Naive thymus-derived CD4-positive, alpha-beta T cell (primary cell): Measurements from ENCODE around the gene EVA1A. TPM values are rescaled to one million over a fixed set of nuclear protein-coding genes. Genes with fewer than 3 reads are reported as not detected.

Source experiments
- ATAC-seq: fragments of 150-1000 bp; cut with Tn5 transposase; 2 replicates; pipeline ENCODE4 v1.10.0; 2021; ENCODE audit warnings: mild to moderate bottlenecking, moderate library complexity
- CTCF ChIA-PET: fragments of 350-600 bp; sonication (Branson Sonifier 250); formaldehyde crosslinking; loops from one replicate; lab custom pipeline; 2021; ENCODE audit warnings: antibody characterized with exemption; lab: Charles Lee
- POLR2A ChIA-PET: fragments of 350-600 bp; sonication (Branson Sonifier 250); formaldehyde crosslinking; loops from one replicate; lab custom pipeline; 2021; ENCODE audit warnings: antibody characterized with exemption, inconsistent platforms; lab: Charles Lee
- DNase-seq, 9 donors: peaks; one replicate each; pipeline versions ENCODE4 v3.0.0 to v3.0.0-alpha.2; 2020 to 2022; ENCODE audit warnings: mixed read lengths in 1 of 9
- H3K27ac ChIP-seq: one replicate; pipeline ENCODE4 v1.7.0; 2013; ENCODE audit warnings: mild to moderate bottlenecking, low read depth, low read length, moderate library complexity
- H3K27me3 ChIP-seq, 2 donors: one replicate each; pipeline ENCODE4 v1.7.0; 2013; ENCODE audit warnings: low read length in 2 of 2, mild to moderate bottlenecking in 2 of 2, moderate library complexity in 2 of 2; ENCODE audit not compliant: control insufficient read depth in 2 of 2, insufficient read depth in 2 of 2
- H3K36me3 ChIP-seq, 3 experiments: 1 replicate in 2 of 3; 2 replicates in 1 of 3; pipeline ENCODE4 v1.7.0; 2013; ENCODE audit warnings: low read length in 3 of 3, mild to moderate bottlenecking in 3 of 3, moderate library complexity in 1 of 3; ENCODE audit not compliant: insufficient read depth in 3 of 3, control insufficient read depth in 2 of 3
- H3K4me1 ChIP-seq, 2 donors: one replicate each; pipeline ENCODE4 v1.7.0; 2013; ENCODE audit warnings: low read length in 2 of 2, mild to moderate bottlenecking in 2 of 2, moderate library complexity in 1 of 2; ENCODE audit not compliant: control insufficient read depth in 2 of 2, insufficient read depth in 2 of 2
- H3K4me3 ChIP-seq: 2 replicates; pipeline ENCODE4 v1.7.0; 2013; ENCODE audit warnings: mild to moderate bottlenecking, low read length
- H3K9me3 ChIP-seq, 3 experiments: 1 replicate in 2 of 3; 2 replicates in 1 of 3; pipeline ENCODE4 v1.7.0; 2013; ENCODE audit warnings: low read length in 3 of 3; ENCODE audit not compliant: control insufficient read depth in 2 of 3
- H3K27ac Mint-ChIP-seq, 9 donors: one replicate each; pipeline ENCODE4 v1.8.0; 2020 to 2022; ENCODE audit warnings: mixed read lengths in 9 of 9, mild to moderate bottlenecking in 8 of 9, moderate library complexity in 5 of 9, inconsistent platforms in 2 of 9
- H3K27me3 Mint-ChIP-seq, 5 donors: one replicate each; pipeline ENCODE4 v1.8.0; 2021 to 2022; ENCODE audit warnings: mixed read lengths in 5 of 5, mild to moderate bottlenecking in 1 of 5
- H3K36me3 Mint-ChIP-seq, 5 donors: one replicate each; pipeline ENCODE4 v1.8.0; 2020 to 2022; ENCODE audit warnings: mixed read lengths in 5 of 5, mild to moderate bottlenecking in 3 of 5, inconsistent platforms in 1 of 5
- H3K4me1 Mint-ChIP-seq, 7 donors: one replicate each; pipeline ENCODE4 v1.8.0; 2020 to 2022; ENCODE audit warnings: mixed read lengths in 7 of 7, mild to moderate bottlenecking in 3 of 7, inconsistent platforms in 1 of 7
- H3K4me3 Mint-ChIP-seq, 10 donors: one replicate each; pipeline ENCODE4 v1.8.0; 2020 to 2022; ENCODE audit warnings: mild to moderate bottlenecking in 10 of 10, mixed read lengths in 10 of 10, moderate library complexity in 6 of 10, inconsistent platforms in 2 of 10
- H3K9me3 Mint-ChIP-seq, 11 donors: one replicate each; pipeline ENCODE4 v1.8.0; 2020 to 2022; ENCODE audit warnings: mixed read lengths in 11 of 11, mild to moderate bottlenecking in 4 of 11, inconsistent platforms in 1 of 11, moderate library complexity in 1 of 11
- intact Hi-C, 2 donors: fragments of 100-400 bp; cut with micrococcal nuclease; formaldehyde crosslinking; loops; one replicate each; pipeline ENCODE4 v1.15.1; 2023
- polyA plus RNA-seq, 2 donors: library from polyadenylated mRNA; unstranded; fragments of 300-500 nt; fragmentation: Illumina TruSeq; gene quantifications; one replicate each; pipeline ENCODE4 v1.2.3, GENCODE V29; 2021
- total RNA-seq, 6 experiments: library from RNA in 5 of 6; stranded (reverse) in 5 of 6; gene quantifications; 1 replicate in 5 of 6; 2 replicates in 1 of 6; pipeline ENCODE4 v1.2.3 and lab custom pipeline; 2021 to 2026

EVA1A gene
- total and polyA plus RNA-seq, 7 experiments from 2014 or later: 0.52 to 0.62 (median 0.53) TPM; not detected in 4

DNA sequence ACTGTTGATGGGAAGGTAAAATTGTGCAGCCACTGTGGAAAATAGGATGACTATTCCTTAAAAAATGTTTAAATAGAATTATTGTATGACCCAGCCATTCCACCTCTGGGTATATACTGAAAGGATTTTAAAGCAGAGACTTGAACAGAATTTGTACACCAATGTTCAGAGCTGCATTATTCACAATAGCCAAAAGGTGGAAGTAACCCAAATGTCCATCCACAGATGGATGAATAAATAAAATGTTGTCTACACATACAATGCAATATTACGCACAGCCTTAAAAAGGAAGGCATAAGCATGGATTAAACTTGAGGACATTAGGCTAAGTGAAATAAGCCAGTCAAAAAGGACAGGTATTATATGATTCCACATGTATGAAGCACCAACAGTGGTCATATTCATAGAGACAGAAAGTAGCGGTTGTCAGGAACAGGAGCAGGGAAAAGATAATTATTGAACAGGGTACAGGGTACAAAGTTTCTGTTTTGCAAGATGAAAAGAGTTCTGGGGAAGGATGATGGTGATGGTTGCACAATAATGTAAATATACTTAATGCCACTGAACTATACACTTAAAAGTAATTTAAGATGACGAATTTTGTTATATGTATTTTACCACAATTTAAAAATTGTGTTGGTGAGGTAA lies 39.4 kb downstream of the EVA1A start:
- Mint-ChIP-seq H3K36me3 (no peaks in the 10 kb centered on the region), H3K27me3 (peaks cover 5 to 18% (median 9%) of the 10 kb centered on the region in 5 donors), H3K27ac (no peak overlapping the region), H3K9me3 (peaks cover 0 to under 1% (median 0%) of the 10 kb centered on the region in 11 donors), H3K4me3 (no peak overlapping the region), H3K4me1 (peaks cover 0 to 3% (median 0%) of the 10 kb centered on the region in 7 donors)
- ChIA-PET CTCF (no interaction called here), POLR2A (no interaction called here)
- Histone ChIP-seq H3K4me1 (no peaks in the 10 kb centered on the region), H3K4me3 (no peak overlapping the region), H3K9me3 (no peaks in the 10 kb centered on the region), H3K27ac (no peak overlapping the region), H3K36me3 (no peaks in the 10 kb centered on the region), H3K27me3 (no peaks in the 10 kb centered on the region)
- ATAC-seq: no peak
- DNase-seq: no peak
- intact Hi-C loops: no loop called here

DNA sequence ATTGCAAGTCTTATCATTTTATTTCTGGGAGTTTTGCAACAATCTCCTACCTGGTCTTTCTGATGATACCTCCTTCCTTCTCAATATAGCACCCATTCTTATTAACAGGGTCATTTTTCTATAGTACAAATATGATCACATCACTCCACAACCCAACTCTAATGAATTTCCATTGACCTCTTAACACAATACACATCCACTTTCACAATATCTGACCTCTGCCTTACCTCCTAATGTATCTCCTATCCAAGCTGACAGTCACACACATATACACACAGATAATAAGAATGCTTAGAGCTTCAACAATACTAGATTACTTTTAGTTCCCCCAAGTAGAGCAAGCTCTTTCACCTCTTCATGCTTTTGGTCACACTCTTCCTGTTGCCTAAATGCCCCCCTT lies 40.9 kb downstream of the EVA1A start:
- H3K4me3 Mint-ChIP-seq: no peak overlapping the region
- no peak for ATAC-seq

DNA sequence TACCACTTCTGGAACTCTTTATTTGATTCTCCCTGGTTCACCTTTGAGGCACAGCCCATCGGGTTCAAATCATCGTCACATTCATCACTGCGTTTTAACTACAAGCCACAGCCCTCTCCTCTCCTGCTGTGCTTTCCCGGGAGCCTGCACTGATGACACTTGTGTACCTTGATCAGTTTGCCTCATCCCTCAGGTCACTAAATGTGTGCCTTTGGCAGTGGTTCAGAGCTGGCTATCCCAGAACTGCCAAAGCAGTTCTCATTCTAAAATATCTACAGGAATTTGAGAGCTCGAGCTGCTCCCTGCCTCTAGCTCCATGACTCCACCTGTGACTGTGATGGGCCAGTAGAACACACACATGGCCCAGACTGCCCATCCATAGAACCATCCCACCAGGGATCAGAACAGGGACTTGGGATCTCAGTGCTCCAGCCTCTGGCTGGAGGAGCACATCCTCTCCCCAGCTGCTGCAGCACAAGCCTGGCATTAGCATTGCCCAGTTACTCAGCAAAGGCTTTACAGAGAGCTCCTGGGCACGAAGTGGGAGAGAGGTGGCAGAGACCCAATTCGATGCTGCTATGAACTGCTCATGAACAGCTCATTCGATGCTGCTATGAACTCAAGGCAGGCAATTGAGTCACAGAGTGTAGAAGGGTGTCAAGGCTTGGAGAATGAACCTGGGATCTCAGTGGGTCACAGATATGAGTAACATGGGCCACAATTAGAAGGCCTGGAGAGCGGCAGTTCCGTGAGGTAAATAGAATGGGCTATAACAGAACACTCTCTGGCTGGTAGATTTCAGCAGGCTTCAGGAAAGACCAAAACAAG lies 41.9 kb downstream of the EVA1A start:
- no peak for DNase-seq
- Histone ChIP-seq H3K4me3 (no peak overlapping the region), H3K4me1 (no peaks in the 10 kb centered on the region), H3K36me3 (no peaks in the 10 kb centered on the region), H3K27ac (no peak overlapping the region), H3K27me3 (no peaks in the 10 kb centered on the region), H3K9me3 (no peaks in the 10 kb centered on the region)
- no peak for ATAC-seq
- no peaks in the 10 kb centered on the region for H3K36me3 Mint-ChIP-seq
- peaks cover 5 to 25% (median 13%) of the 10 kb centered on the region in 5 donors for H3K27me3 Mint-ChIP-seq
- H3K9me3 Mint-ChIP-seq: peaks cover 0 to 4% (median 0%) of the 10 kb centered on the region in 11 donors
- peaks cover 0 to 3% (median 0%) of the 10 kb centered on the region in 7 donors for H3K4me1 Mint-ChIP-seq
- H3K27ac Mint-ChIP-seq: no peak overlapping the region
- H3K4me3 Mint-ChIP-seq: no peak overlapping the region
- ChIA-PET POLR2A (no interaction called here), CTCF (no interaction called here)
- intact Hi-C loops: no loop called here

More for the DNA sequence above, 40.9 kb downstream of the EVA1A start:
- H3K9me3 Mint-ChIP-seq: no peaks in the 10 kb centered on the region
- DNase-seq: no peak
- no peak overlapping the region for H3K27ac Mint-ChIP-seq
- Histone ChIP-seq H3K27ac (no peak overlapping the region), H3K9me3 (no peaks in the 10 kb centered on the region), H3K27me3 (no peaks in the 10 kb centered on the region), H3K4me1 (no peaks in the 10 kb centered on the region), H3K36me3 (no peaks in the 10 kb centered on the region), H3K4me3 (no peak overlapping the region)
- intact Hi-C loops: no loop called here
- H3K36me3 Mint-ChIP-seq: no peaks in the 10 kb centered on the region
- H3K4me1 Mint-ChIP-seq: peaks cover 0 to 3% (median 0%) of the 10 kb centered on the region in 7 donors
- CTCF ChIA-PET: no interaction called here
- POLR2A ChIA-PET: no interaction called here
- H3K27me3 Mint-ChIP-seq: peaks cover 5 to 24% (median 13%) of the 10 kb centered on the region in 5 donors

DNA sequence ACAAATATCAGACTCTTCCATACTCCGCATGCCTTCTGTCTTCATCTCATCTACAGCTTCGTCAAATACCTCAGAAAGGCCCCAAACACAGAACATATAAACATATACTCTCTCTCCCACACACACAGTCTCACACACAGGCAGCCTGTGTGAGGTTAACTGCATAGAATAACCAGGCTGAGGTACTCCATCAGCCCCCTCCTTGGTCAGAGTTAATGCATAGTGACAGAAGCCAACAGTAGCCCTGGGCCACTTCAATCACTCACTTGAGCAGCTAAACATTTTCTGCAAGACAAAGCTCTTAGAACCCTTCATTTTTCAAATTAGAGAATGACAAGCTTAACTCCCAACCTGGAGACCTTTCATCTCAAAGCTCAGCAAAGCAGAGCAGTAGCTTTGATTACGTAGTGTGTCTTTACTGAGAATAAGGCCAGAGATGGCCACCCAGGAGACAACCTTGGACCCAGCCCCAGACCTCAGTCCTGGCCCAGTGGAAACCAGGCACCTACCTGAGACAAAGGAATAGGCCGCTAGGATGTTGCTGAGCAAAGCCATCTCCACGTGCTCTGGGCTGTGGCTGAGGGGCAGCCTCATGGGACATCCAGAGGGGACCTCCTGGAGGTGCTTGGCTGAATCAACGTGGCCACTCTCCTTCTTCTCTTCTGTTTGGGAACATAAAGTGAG lies 43.0 kb downstream of the EVA1A start:
- DNase-seq: no peak
- peaks cover 0 to 2% (median 0%) of the 10 kb centered on the region in 7 donors for H3K4me1 Mint-ChIP-seq
- ChIA-PET CTCF (interaction anchor here (0.6 kb wide), 1 partner anchor 644 kb away, joined by 3 read pairs; no protein-coding TSS in a partner anchor), POLR2A (no interaction called here)
- H3K4me3 Mint-ChIP-seq: no peak overlapping the region
- no peaks in the 10 kb centered on the region for H3K27me3 ChIP-seq
- peaks cover 0 to 8% (median 4%) of the 10 kb centered on the region in 11 donors for H3K9me3 Mint-ChIP-seq
- intact Hi-C loops: no loop called here
- H3K9me3 ChIP-seq: peaks cover 0 to 3% (median 0%) of the 10 kb centered on the region in 3 experiments
- H3K36me3 ChIP-seq: no peaks in the 10 kb centered on the region
- H3K27me3 Mint-ChIP-seq: peaks cover 5 to 25% (median 13%) of the 10 kb centered on the region in 5 donors
- ATAC-seq: no peak
- H3K27ac Mint-ChIP-seq: no peak overlapping the region
- H3K27ac ChIP-seq: no peak overlapping the region
- H3K4me3 ChIP-seq: no peak overlapping the region
- H3K4me1 ChIP-seq: no peaks in the 10 kb centered on the region
- no peaks in the 10 kb centered on the region for H3K36me3 Mint-ChIP-seq

DNA sequence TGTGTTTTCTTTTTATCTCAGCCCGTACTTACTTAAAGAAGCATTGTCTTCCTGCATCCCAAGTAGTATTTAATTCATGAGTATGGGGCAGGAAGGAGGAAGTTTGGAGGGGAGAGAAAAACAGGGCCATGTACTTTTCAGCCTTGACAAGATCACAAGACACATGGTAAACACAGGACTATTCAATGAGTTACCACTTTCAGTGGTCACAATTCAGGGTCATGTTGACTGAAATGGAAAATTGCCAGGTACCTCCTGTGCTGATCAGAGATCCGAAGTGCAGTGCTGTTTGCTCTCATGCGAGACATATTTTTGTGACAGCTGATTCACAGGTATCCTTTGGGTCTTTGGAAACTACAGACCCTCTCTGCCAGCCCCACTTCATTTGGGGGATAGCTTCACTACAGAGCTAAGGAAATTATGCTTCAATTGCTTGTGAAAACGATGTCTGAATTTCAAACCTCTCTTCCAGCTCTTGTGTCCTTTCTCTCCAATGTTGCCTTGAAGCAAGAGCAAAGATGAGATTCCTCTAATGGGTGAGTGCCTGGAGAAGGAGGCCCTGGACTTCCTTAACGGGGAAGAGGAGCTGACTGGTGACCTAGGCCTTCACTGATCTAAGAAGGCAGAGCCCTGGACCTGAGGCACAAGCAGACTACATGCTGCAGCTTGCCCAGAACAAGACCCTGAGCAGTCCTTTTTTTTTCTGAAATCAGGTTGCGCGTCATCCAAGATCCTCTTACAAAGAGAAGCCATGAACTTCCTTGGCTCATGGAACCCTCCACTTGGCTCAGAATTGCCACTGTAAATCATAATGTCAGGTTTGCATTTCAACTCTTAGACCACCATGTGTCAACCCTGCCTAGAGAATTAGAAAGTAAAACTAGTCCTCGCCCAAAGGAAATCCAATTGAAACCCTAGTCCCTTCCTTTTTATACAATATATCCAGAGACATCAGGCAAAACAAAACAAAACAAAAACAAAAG lies 44.1 kb downstream of the EVA1A start:
- Histone ChIP-seq H3K27ac (no peak overlapping the region), H3K36me3 (no peaks in the 10 kb centered on the region), H3K4me1 (no peaks in the 10 kb centered on the region), H3K27me3 (no peaks in the 10 kb centered on the region), H3K4me3 (no peak overlapping the region), H3K9me3 (peaks cover 0 to 7% (median 0%) of the 10 kb centered on the region in 3 experiments)
- DNase-seq (no peak), ATAC-seq (no peak)
- Mint-ChIP-seq H3K4me1 (peaks cover 0 to 2% (median 0%) of the 10 kb centered on the region in 7 donors), H3K9me3 (peaks cover 2 to 18% (median 11%) of the 10 kb centered on the region in 11 donors), H3K27ac (no peak overlapping the region), H3K36me3 (peaks cover 0 to 8% (median 4%) of the 10 kb centered on the region in 5 donors), H3K4me3 (no peak overlapping the region), H3K27me3 (peaks cover 5 to 25% (median 15%) of the 10 kb centered on the region in 5 donors)
- ChIA-PET CTCF (no interaction called here), POLR2A (no interaction called here)
- intact Hi-C loops: no loop called here
